K562 (cell line): ENCODE measurements around the gene ATP5PD. TPM values are rescaled to one million over a fixed set of nuclear protein-coding genes. Genes with fewer than 3 reads are reported as not detected.
A peak's percentile ranks its signal among the peaks of the same experiment; 100 is the strongest.

ENCODE experiments used
- CHD2 ChIP-seq: IDR thresholded peaks from 2 replicates; pipeline ENCODE4 v1.6.1; 2011; ENCODE audit warnings: low read depth, low read length
- FOS ChIP-seq: IDR thresholded peaks from 3 replicates; pipeline ENCODE4 v1.6.1; 2011; ENCODE audit not compliant: insufficient read length; ENCODE audit errors: extremely low read depth
- IRF2 ChIP-seq: sonication (generic); formaldehyde crosslinking; IDR thresholded peaks from 2 replicates; pipeline ENCODE4 v1.8.1; 2022; ENCODE audit warnings: mild to moderate bottlenecking, missing genetic modification reagents
- KDM2B ChIP-seq: fragments of 250-450 bp; sonication (Bioruptor Pico); IDR thresholded peaks from 2 replicates; pipeline ENCODE4 v1.8.0; 2021; ENCODE audit warnings: mild to moderate bottlenecking, moderate library complexity
- L3MBTL2 ChIP-seq: fragments of 450-650 bp; IDR thresholded peaks from 2 replicates; pipeline ENCODE4 v1.6.1; 2016; ENCODE audit warnings: mild to moderate bottlenecking, moderate library complexity
- MBD2 ChIP-seq: sonication (generic); IDR thresholded peaks from 2 replicates; pipeline ENCODE4 v1.6.1; 2016; ENCODE audit warnings: low read depth, borderline replicate concordance
- MLLT1 ChIP-seq, 2 experiments: fragments of 450-650 bp; IDR thresholded peaks; 2 replicates each; pipeline ENCODE4 v1.6.1; 2016
- MYC ChIP-seq, 2 experiments: fragments of 250-450 bp in 1 of 2; sonication (Bioruptor Pico) in 1 of 2; IDR thresholded peaks; 2 replicates each; pipeline versions ENCODE4 v1.5.1 to v1.6.1; 2012 to 2021; ENCODE audit warnings: low read depth in 2 of 2, borderline replicate concordance in 1 of 2, improper control_type of control experiment in 1 of 2, low read length in 1 of 2, mild to moderate bottlenecking in 1 of 2, moderate library complexity in 1 of 2
- MYNN ChIP-seq, 2 experiments: sonication (generic); formaldehyde crosslinking in 1 of 2; IDR thresholded peaks; 2 replicates each; pipeline versions ENCODE4 v1.5.0 to v1.6.1; 2016 to 2020; ENCODE audit warnings: antibody characterized with exemption in 1 of 2, missing genetic modification reagents in 1 of 2
- POLR2G ChIP-seq: fragments of 200-400 bp; formaldehyde crosslinking; IDR thresholded peaks from 2 replicates; pipeline ENCODE4 v1.6.1; 2017; ENCODE audit warnings: low read depth, mild to moderate bottlenecking, antibody characterized with exemption, low read length, moderate library complexity
- PURB ChIP-seq: sonication (generic); formaldehyde crosslinking; IDR thresholded peaks from 2 replicates; pipeline ENCODE4 v1.9.0; 2021; ENCODE audit warnings: low read depth, mild to moderate bottlenecking, missing genetic modification reagents
- SMAD2 ChIP-seq: fragments of 150-350 bp; IDR thresholded peaks from 2 replicates; pipeline ENCODE4 v1.6.1; 2014; ENCODE audit warnings: low read depth, mild to moderate bottlenecking, low read length
- SMARCA4 ChIP-seq: fragments of 450-650 bp; IDR thresholded peaks from 2 replicates; pipeline ENCODE4 v1.6.1; 2016
- SMARCE1 ChIP-seq: fragments of 450-650 bp; IDR thresholded peaks from 2 replicates; pipeline ENCODE4 v1.7.1; 2016; ENCODE audit warnings: mild to moderate bottlenecking
- SRF ChIP-seq, 2 experiments: fragments of 250-450, 450-650 bp in 1 of 2; sonication (Bioruptor Pico) in 1 of 2; sonication (generic) in 1 of 2; formaldehyde crosslinking; IDR thresholded peaks; 2 replicates each; pipeline versions ENCODE4 v1.5.0 to v1.5.1; 2020 to 2022; ENCODE audit warnings: mild to moderate bottlenecking in 1 of 2, missing genetic modification reagents in 1 of 2
- ZC3H4 ChIP-seq: sonication (generic); formaldehyde crosslinking; IDR thresholded peaks from 2 replicates; pipeline ENCODE4 v1.9.0; 2021; ENCODE audit warnings: missing genetic modification reagents, borderline replicate concordance
- ZFP91 ChIP-seq: sonication (generic); formaldehyde crosslinking; IDR thresholded peaks from 2 replicates; pipeline ENCODE4 v1.8.0; 2022; ENCODE audit warnings: mild to moderate bottlenecking, missing genetic modification reagents
- ZNF146 ChIP-seq: IDR thresholded peaks from one replicate; pipeline ENCODE4 v1.6.1; 2018; ENCODE audit warnings: missing compliant biosample characterization; ENCODE audit not compliant: unreplicated experiment
- ZNF592 ChIP-seq: fragments of 450-650 bp; IDR thresholded peaks from 2 replicates; pipeline ENCODE4 v1.6.1; 2017; ENCODE audit warnings: antibody characterized with exemption, mild to moderate bottlenecking
- ZNF778 ChIP-seq: fragments of 450-650 bp; formaldehyde crosslinking; IDR thresholded peaks from 2 replicates; pipeline ENCODE4 v1.4.0; 2020; ENCODE audit warnings: mild to moderate bottlenecking, moderate library complexity
- polyA plus RNA-seq, 8 experiments: library from polyadenylated mRNA; depleted of rRNA in 4 of 8; stranded (reverse) in 5 of 8; unstranded in 3 of 8; fragments of >200 nt; fragmentation: Nextera tagmentation in 2 of 8; fragmentation: Illumina TruSeq in 1 of 8; extraction: Ambion mirVana in 2 of 8; extraction: Trizol in 1 of 8; gene quantifications; 2 replicates each; pipeline versions ENCODE4 v1.2.1 to v1.2.3, GENCODE V29; 2011 to 2014; ENCODE audit warnings: inconsistent platforms in 1 of 8, missing spikeins in 1 of 8
- total RNA-seq, 7 experiments: library from RNA; depleted of rRNA in 6 of 7; stranded (reverse); fragments of >200 nt in 6 of 7; fragmentation: Illumina TruSeq in 2 of 7; extraction: Trizol in 2 of 7; gene quantifications; 2 replicates each; pipeline versions ENCODE4 v1.2.1 to v1.2.3, GENCODE V29; 2011 to 2021; ENCODE audit warnings: low replicate concordance in 1 of 7

Gene ATP5PD
- total and polyA plus RNA-seq, 9 of the 15 experiments (the other 6 are each of a cell fraction or from before 2014, with no cell fraction given), result 271 to 828 (median 432) TPM

- TF ChIP-seq PURB (CRISPR knock-in tag), result no peak
- TF ChIP-seq ZNF778 (CRISPR knock-in tag), result no peak
- no peak for TF ChIP-seq ZFP91
- peak; percentile 89 for TF ChIP-seq ZNF592
- TF ChIP-seq KDM2B, result no peak
- TF ChIP-seq MLLT1 (IDR thresholded peaks at IDR 0.05), result no peak
- TF ChIP-seq CHD2, result peak; percentile 59; the same call in 1 of the 2 replicates
- TF ChIP-seq MYNN (IDR thresholded peaks at IDR 0.05), result peak; percentile 89
- no peak for TF ChIP-seq MYNN (CRISPR knock-in tag; IDR thresholded peaks at IDR 0.05)
- TF ChIP-seq IRF2 (CRISPR knock-in tag), result no peak
- 0 out of 4 replicates have a peak, but pooled peaks of 1 of the 2 experiments have one; percentile 32 for TF ChIP-seq SRF (CRISPR knock-in tag; IDR thresholded peaks at IDR 0.05)
- TF ChIP-seq L3MBTL2, result peak; percentile 56
- peak; percentile 74 for TF ChIP-seq MBD2
- no peak for TF ChIP-seq SMAD2
- TF ChIP-seq POLR2G, result peak; percentile 64
- peak; percentile 85 for TF ChIP-seq SMARCE1
- TF ChIP-seq MYC (IDR thresholded peaks at IDR 0.05; ENCODE audit: low read depth, low read length), result peak; percentile 38; the same call in 1 of the 2 replicates
- no peak for TF ChIP-seq MYC (CRISPR knock-in tag; IDR thresholded peaks at IDR 0.05; ENCODE audit: borderline replicate concordance, low read depth)
- peak; percentile 84 for TF ChIP-seq SMARCA4
- no peak for TF ChIP-seq FOS
- no peak for TF ChIP-seq ZNF146
- no peak for TF ChIP-seq ZC3H4 (CRISPR knock-in tag)
Measured at GRCh38 chr17:75096082-75096625, 49.4 kb upstream of the ATP5PD start (continued).
